Panc1 (cell line): ENCODE results near the gene OAT.

Experiments
- POLR2AphosphoS5 ChIP-seq: IDR thresholded peaks from 2 replicates; pipeline ENCODE4 v1.6.1; 2012; ENCODE audit warnings: mild to moderate bottlenecking, low read depth, low read length, moderate library complexity
- TF ChIP-seq, protein P1 (sequence below): fragments of 450-650 bp; IDR thresholded peaks from 2 replicates; pipeline ENCODE4 v1.5.1; 2017; ENCODE audit warnings: mild to moderate bottlenecking
- TF ChIP-seq, protein P2 (sequence below), 2 experiments: IDR thresholded peaks; 2 replicates each; pipeline ENCODE4 v1.6.1; 2011 to 2012; ENCODE audit warnings: low read depth in 2 of 2, control low read depth in 1 of 2, low read length in 1 of 2, mild to moderate bottlenecking in 1 of 2, moderate library complexity in 1 of 2; ENCODE audit not compliant: insufficient read depth in 1 of 2

GRCh38 chr10:124353091-124353815, 65.5 kb downstream of the OAT start:
- TF ChIP-seq, protein P1, sequence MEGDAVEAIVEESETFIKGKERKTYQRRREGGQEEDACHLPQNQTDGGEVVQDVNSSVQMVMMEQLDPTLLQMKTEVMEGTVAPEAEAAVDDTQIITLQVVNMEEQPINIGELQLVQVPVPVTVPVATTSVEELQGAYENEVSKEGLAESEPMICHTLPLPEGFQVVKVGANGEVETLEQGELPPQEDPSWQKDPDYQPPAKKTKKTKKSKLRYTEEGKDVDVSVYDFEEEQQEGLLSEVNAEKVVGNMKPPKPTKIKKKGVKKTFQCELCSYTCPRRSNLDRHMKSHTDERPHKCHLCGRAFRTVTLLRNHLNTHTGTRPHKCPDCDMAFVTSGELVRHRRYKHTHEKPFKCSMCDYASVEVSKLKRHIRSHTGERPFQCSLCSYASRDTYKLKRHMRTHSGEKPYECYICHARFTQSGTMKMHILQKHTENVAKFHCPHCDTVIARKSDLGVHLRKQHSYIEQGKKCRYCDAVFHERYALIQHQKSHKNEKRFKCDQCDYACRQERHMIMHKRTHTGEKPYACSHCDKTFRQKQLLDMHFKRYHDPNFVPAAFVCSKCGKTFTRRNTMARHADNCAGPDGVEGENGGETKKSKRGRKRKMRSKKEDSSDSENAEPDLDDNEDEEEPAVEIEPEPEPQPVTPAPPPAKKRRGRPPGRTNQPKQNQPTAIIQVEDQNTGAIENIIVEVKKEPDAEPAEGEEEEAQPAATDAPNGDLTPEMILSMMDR, result no peak
- TF ChIP-seq POLR2AphosphoS5, result no peak
- TF ChIP-seq, protein P2, sequence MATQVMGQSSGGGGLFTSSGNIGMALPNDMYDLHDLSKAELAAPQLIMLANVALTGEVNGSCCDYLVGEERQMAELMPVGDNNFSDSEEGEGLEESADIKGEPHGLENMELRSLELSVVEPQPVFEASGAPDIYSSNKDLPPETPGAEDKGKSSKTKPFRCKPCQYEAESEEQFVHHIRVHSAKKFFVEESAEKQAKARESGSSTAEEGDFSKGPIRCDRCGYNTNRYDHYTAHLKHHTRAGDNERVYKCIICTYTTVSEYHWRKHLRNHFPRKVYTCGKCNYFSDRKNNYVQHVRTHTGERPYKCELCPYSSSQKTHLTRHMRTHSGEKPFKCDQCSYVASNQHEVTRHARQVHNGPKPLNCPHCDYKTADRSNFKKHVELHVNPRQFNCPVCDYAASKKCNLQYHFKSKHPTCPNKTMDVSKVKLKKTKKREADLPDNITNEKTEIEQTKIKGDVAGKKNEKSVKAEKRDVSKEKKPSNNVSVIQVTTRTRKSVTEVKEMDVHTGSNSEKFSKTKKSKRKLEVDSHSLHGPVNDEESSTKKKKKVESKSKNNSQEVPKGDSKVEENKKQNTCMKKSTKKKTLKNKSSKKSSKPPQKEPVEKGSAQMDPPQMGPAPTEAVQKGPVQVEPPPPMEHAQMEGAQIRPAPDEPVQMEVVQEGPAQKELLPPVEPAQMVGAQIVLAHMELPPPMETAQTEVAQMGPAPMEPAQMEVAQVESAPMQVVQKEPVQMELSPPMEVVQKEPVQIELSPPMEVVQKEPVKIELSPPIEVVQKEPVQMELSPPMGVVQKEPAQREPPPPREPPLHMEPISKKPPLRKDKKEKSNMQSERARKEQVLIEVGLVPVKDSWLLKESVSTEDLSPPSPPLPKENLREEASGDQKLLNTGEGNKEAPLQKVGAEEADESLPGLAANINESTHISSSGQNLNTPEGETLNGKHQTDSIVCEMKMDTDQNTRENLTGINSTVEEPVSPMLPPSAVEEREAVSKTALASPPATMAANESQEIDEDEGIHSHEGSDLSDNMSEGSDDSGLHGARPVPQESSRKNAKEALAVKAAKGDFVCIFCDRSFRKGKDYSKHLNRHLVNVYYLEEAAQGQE (IDR thresholded peaks at IDR 0.05; ENCODE audit: insufficient read depth in 1 of 2, low read depth in 2 of 2, low read length in 1 of 2), result no peak
